Iris pigment epithelial cell (primary cell): ENCODE measurements around the gene FAAP20.

Experiments
- DNase-seq: peaks from one replicate; pipeline ENCODE4 v3.0.0-alpha.2; 2011; ENCODE audit warnings: low read depth

FAAP20 gene

GRCh38 chr1:2195785-2196184 lies 1.2 kb upstream of the FAAP20 start:
- DNase-seq, result no peak

GRCh38 chr1:2194898-2195673 lies 514 bp upstream of the FAAP20 start:
- DNase-seq, result peak; percentile 87

GRCh38 chr1:2193514-2194281 lies 874 bp downstream of the FAAP20 start:
- DNase-seq, result no peak

- peak; percentile 55 for DNase-seq
Observed at GRCh38 chr1:2192031-2192995, 2.3 kb downstream of the FAAP20 start.

GRCh38 chr1:2190491-2190976 lies 4.0 kb downstream of the FAAP20 start:
- no peak for DNase-seq

GRCh38 chr1:2189459-2190425 lies 4.8 kb downstream of the FAAP20 start:
- peak; percentile 99 for DNase-seq

GRCh38 chr1:2188336-2188735 lies 6.2 kb downstream of the FAAP20 start:
- no peak for DNase-seq

GRCh38 chr1:2187619-2188018 lies 7.0 kb downstream of the FAAP20 start:
- no peak for DNase-seq

- no peak for DNase-seq
Observed at GRCh38 chr1:2186901-2187300, 7.7 kb downstream of the FAAP20 start.

- DNase-seq, result no peak
Observed at GRCh38 chr1:2185880-2186855, 8.4 kb downstream of the FAAP20 start.

- DNase-seq, result no peak
Observed at GRCh38 chr1:2184934-2185333, 9.6 kb downstream of the FAAP20 start.

- DNase-seq, result no peak
Observed at GRCh38 chr1:2184531-2184930, 10.0 kb downstream of the FAAP20 start.

- no peak for DNase-seq
Observed at GRCh38 chr1:2183937-2184334, 10.6 kb downstream of the FAAP20 start.

- no peak for DNase-seq
Observed at GRCh38 chr1:2182376-2182775, 12.2 kb downstream of the FAAP20 start.

GRCh38 chr1:2181752-2182151 lies 12.8 kb downstream of the FAAP20 start:
- no peak for DNase-seq

GRCh38 chr1:2181271-2181670 lies 13.3 kb downstream of the FAAP20 start:
- DNase-seq, result no peak

- DNase-seq, result no peak
Observed at GRCh38 chr1:2180297-2181245, 14.0 kb downstream of the FAAP20 start.

- no peak for DNase-seq
Observed at GRCh38 chr1:2179283-2180013, 15.1 kb downstream of the FAAP20 start.
